Measurements from ENCODE around the gene AP3S2. TPM values are rescaled to one million over a fixed set of nuclear protein-coding genes. Genes with fewer than 3 reads are reported as not detected.
"Not testable (repeated sequence)": the region's sequence is repeated elsewhere in the genome, so short reads cannot be mapped to it uniquely, and the experiment has no call there.

Gene AP3S2
- polyA plus RNA-seq, 1 experiment, result 23.5 TPM

DNA sequence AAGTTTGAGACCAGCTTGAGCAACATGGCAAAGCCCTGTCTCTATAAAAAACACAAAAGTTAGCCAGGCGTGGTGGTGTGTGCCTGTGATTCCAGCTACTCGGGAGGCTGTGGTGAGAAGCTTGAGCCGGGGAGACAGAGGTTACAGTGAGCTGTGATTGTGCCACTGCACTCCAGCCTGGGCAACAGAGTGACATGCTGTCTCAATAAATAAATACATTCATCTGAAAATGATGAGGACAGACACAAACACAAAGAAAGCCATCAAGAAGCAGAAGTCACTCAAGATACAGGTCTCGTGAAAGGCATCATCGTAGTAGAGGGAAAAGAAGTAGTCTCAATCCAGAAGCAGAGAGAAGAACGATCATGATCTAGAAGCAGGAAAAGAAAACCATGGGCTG is 18.1 kb downstream of the AP3S2 start:
- H3K27me3 ChIP-seq (ENCODE audit: control insufficient read depth, insufficient read depth, low read length), result no peaks in the 10 kb centered on the region
- CTCF ChIA-PET, result interaction anchor here (0.7 to 6.5 kb wide), 13 partner anchors 9 to 134 kb away, joined by 3 to 221 read pairs (median 10); partner anchors contain the start of gene MESP2
- TF ChIP-seq, protein P1, sequence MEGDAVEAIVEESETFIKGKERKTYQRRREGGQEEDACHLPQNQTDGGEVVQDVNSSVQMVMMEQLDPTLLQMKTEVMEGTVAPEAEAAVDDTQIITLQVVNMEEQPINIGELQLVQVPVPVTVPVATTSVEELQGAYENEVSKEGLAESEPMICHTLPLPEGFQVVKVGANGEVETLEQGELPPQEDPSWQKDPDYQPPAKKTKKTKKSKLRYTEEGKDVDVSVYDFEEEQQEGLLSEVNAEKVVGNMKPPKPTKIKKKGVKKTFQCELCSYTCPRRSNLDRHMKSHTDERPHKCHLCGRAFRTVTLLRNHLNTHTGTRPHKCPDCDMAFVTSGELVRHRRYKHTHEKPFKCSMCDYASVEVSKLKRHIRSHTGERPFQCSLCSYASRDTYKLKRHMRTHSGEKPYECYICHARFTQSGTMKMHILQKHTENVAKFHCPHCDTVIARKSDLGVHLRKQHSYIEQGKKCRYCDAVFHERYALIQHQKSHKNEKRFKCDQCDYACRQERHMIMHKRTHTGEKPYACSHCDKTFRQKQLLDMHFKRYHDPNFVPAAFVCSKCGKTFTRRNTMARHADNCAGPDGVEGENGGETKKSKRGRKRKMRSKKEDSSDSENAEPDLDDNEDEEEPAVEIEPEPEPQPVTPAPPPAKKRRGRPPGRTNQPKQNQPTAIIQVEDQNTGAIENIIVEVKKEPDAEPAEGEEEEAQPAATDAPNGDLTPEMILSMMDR (IDR thresholded peaks at IDR 0.05; ENCODE audit: insufficient read depth, low read depth, low read length), result no peak
- H3K36me3 ChIP-seq (ENCODE audit: control insufficient read depth, insufficient read depth, low read length), result peaks cover 1% of the 10 kb centered on the region; the same call in 1 of the 2 replicates
- POLR2A ChIA-PET, result no interaction called here
- no peak overlapping the region for H3K4me3 ChIP-seq (ENCODE audit: low read depth, low read length)
- no peak for DNase-seq (ENCODE audit: low read depth)

- ChIA-PET POLR2A (interaction anchor here (1.0 kb wide), 1 partner anchor 114 kb away, joined by 4 read pairs; no protein-coding TSS in a partner anchor), CTCF (interaction anchor here (0.6 to 6.5 kb wide), 45 partner anchors 8 to 351 kb away, joined by 3 to 221 read pairs (median 5); partner anchors contain the start of genes ANPEP, IDH2, MESP1 and MESP2)
- TF ChIP-seq, protein P1 (IDR thresholded peaks at IDR 0.05; ENCODE audit: insufficient read depth, low read depth, low read length), result peak; percentile 98
- H3K36me3 ChIP-seq (ENCODE audit: control insufficient read depth, insufficient read depth, low read length), result peaks cover 1% of the 10 kb centered on the region; the same call in 1 of the 2 replicates
- H3K27me3 ChIP-seq (ENCODE audit: control insufficient read depth, insufficient read depth, low read length), result no peaks in the 10 kb centered on the region
- no peak for DNase-seq (ENCODE audit: low read depth)
- H3K4me3 ChIP-seq (ENCODE audit: low read depth, low read length), result no peak overlapping the region
Observed at GRCh38 chr15:89874926-89875564, 18.7 kb downstream of the AP3S2 start.

DNA sequence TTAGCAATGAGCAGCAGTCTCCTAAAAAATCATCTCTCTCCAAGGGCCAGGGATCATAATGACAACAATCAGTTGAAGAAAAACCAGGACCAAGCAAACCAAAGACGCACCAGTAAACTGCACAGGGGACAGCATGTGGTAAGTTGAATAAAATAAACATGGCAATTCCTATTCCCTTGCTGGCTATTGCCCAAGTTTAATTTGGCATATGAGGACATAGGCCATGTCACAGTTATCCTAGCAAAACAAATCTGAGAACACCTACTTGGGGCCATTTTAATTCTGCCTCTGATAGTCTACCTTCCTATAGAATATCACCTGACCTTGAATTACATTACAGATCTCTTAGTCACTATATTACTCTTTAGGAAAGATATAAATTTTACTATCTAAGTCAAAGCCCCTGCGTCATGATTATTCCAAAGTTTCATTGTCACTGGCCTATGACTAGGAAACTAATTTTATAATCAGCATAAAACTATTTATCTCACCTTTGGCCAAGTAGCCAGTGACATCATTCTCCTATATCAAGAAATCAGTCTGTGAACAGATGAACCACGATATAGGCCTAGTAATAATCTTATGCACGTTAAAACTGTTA is 23.0 kb downstream of the AP3S2 start:
- ChIA-PET POLR2A (no interaction called here), CTCF (interaction anchor here (0.9 to 2.5 kb wide), 2 partner anchors 110 to 137 kb away, joined by 3 to 16 read pairs; no protein-coding TSS in a partner anchor)
- H3K36me3 ChIP-seq (ENCODE audit: control insufficient read depth, insufficient read depth, low read length), result 0 out of 2 replicates have a peak, but pooled peaks cover 1% of the 10 kb centered on the region
- TF ChIP-seq, protein P1 (IDR thresholded peaks at IDR 0.05; ENCODE audit: insufficient read depth, low read depth, low read length), result no peak
- no peak overlapping the region for H3K4me3 ChIP-seq (ENCODE audit: low read depth, low read length)
- no peaks in the 10 kb centered on the region for H3K27me3 ChIP-seq (ENCODE audit: control insufficient read depth, insufficient read depth, low read length)
- DNase-seq (ENCODE audit: low read depth), result no peak

DNA sequence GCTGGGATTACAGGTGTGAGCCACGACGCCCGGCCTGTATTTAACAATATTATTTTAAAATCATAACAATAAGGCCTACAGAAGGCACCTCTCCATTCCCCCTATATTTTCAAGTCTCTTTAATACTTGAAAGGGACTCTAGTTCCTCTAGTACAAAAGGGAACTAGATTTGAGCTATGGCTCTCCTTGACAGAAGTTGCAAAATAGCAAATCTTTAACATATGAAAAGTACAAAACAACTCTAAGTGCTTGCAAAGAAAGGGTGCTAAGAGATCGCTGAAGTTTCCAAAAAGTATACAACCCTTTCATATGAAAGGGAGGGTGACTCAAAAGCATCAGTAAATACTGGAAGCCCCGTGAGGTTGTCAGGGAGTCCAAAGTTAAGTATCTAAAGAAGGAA is 23.8 kb downstream of the AP3S2 start:
- H3K36me3 ChIP-seq (ENCODE audit: control insufficient read depth, insufficient read depth, low read length), result no peaks in the 10 kb centered on the region
- no peak overlapping the region for H3K4me3 ChIP-seq (ENCODE audit: low read depth, low read length)
- TF ChIP-seq, protein P1 (IDR thresholded peaks at IDR 0.05; ENCODE audit: insufficient read depth, low read depth, low read length), result no peak
- POLR2A ChIA-PET, result no interaction called here
- no peak for DNase-seq (ENCODE audit: low read depth)
- H3K27me3 ChIP-seq (ENCODE audit: control insufficient read depth, insufficient read depth, low read length), result no peaks in the 10 kb centered on the region
- CTCF ChIA-PET, result no interaction called here

DNA sequence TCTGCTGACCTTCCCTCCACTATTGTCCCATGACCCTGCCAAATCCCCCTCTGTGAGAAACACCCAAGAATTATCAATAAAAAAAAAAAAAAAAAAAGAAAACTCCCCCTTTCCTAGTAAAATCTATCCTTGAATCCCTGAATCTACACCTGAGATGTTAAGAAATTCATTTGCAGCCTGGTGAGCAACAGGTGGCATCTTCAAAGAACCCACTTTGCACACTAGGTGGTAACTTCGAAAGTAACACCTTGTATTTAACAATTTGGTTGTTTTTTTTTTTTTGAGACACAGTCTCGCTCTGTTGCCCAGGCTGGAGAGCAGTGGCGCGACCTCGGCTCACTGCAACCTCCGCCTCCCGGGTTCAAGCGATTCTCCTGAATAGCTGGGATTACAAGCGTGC is 24.3 kb downstream of the AP3S2 start:
- H3K4me3 ChIP-seq (ENCODE audit: low read depth, low read length); CTCF ChIA-PET; DNase-seq (ENCODE audit: low read depth); H3K36me3 ChIP-seq (ENCODE audit: control insufficient read depth, insufficient read depth, low read length); H3K27me3 ChIP-seq (ENCODE audit: control insufficient read depth, insufficient read depth, low read length); POLR2A ChIA-PET: not testable (repeated sequence)

Data from BJ (cell line).